H1 (cell line): ENCODE results near the gene ARID3B. TPM values are rescaled to one million over a fixed set of nuclear protein-coding genes. Genes with fewer than 3 reads are reported as not detected.

Source experiments
- CTCF ChIA-PET: fragments of 300-600 bp; sonication (Branson Sonifier 250); formaldehyde crosslinking; loops from one replicate; lab custom pipeline; 2021; ENCODE audit not compliant: partially characterized antibody; lab: Charles Lee
- POLR2A ChIA-PET: fragments of 300-600 bp; sonication (Branson Sonifier 250); formaldehyde crosslinking; loops from one replicate; lab custom pipeline; 2021; ENCODE audit warnings: inconsistent platforms; ENCODE audit not compliant: partially characterized antibody; lab: Charles Lee
- DNase-seq, 2 experiments: peaks; one replicate each; pipeline versions ENCODE4 v3.0.0 to v3.0.0-alpha.2; 2010 to 2022; ENCODE audit warnings: low spot score in 2 of 2, low read depth in 1 of 2, mixed read lengths in 1 of 2
- FAIRE-seq: peaks from 2 replicates; lab custom pipeline; 2011; peaks lifted over from hg19 to GRCh38; lab: Jason Lieb, UNC
- H2AFZ ChIP-seq: 2 replicates; pipeline ENCODE4 v1.8.1; 2012; ENCODE audit warnings: low read length, inconsistent platforms
- H2AK5ac ChIP-seq: 2 replicates; pipeline ENCODE4 v1.6.1; 2013; ENCODE audit warnings: low read depth, low read length
- H2BK120ac ChIP-seq: replicated peaks from 2 replicates; pipeline ENCODE3; 2013; ENCODE audit warnings: low read depth, low read length, inconsistent platforms
- H2BK12ac ChIP-seq: 2 replicates; pipeline ENCODE4 v1.6.1; 2013; ENCODE audit warnings: low read depth, low read length
- H2BK15ac ChIP-seq: 2 replicates; pipeline ENCODE4 v1.6.1; 2013; ENCODE audit warnings: low read length
- H2BK20ac ChIP-seq: 2 replicates; pipeline ENCODE4 v1.6.1; 2013; ENCODE audit warnings: low read length
- H2BK5ac ChIP-seq: 2 replicates; pipeline ENCODE4 v1.6.1; 2013; ENCODE audit warnings: low read depth, low read length
- H3K14ac ChIP-seq: 2 replicates; pipeline ENCODE4 v1.6.1; 2013; ENCODE audit warnings: inconsistent platforms; ENCODE audit not compliant: insufficient read length
- H3K18ac ChIP-seq: 2 replicates; pipeline ENCODE4 v1.6.1; 2013; ENCODE audit warnings: low read length; ENCODE audit errors: extremely low read depth
- H3K23ac ChIP-seq: 2 replicates; pipeline ENCODE4 v1.6.1; 2013; ENCODE audit warnings: inconsistent platforms; ENCODE audit not compliant: insufficient read length
- H3K23me2 ChIP-seq: 2 replicates; pipeline ENCODE4 v1.6.1; 2013; ENCODE audit warnings: low read depth, low read length
- H3K27ac ChIP-seq: 2 replicates; pipeline ENCODE4 v1.6.1; 2011; ENCODE audit warnings: low read depth, low read length, inconsistent platforms
- H3K27me3 ChIP-seq, 4 experiments: replicated peaks in 1 of 4; 1 replicate in 1 of 4; 2 replicates in 3 of 4; pipeline versions ENCODE4 v1.6.1 to v1.8.1; 2011 to 2013; ENCODE audit warnings: low read length in 3 of 4, mild to moderate bottlenecking in 3 of 4, inconsistent platforms in 2 of 4, mixed read lengths in 2 of 4, moderate library complexity in 1 of 4; ENCODE audit not compliant: control insufficient read depth in 3 of 4, insufficient read depth in 3 of 4; ENCODE audit errors: extremely low read depth in 1 of 4
- H3K36me3 ChIP-seq, 4 experiments: 2 replicates each; pipeline versions ENCODE4 v1.6.1 to v1.8.1; 2011 to 2013; ENCODE audit warnings: mild to moderate bottlenecking in 4 of 4, low read length in 3 of 4, moderate library complexity in 2 of 4, control low read depth in 1 of 4, inconsistent platforms in 1 of 4; ENCODE audit not compliant: insufficient read depth in 4 of 4, control insufficient read depth in 2 of 4
- H3K4ac ChIP-seq: replicated peaks from 2 replicates; pipeline ENCODE3; 2013; ENCODE audit warnings: low read length, low read depth, mixed read lengths, inconsistent platforms; ENCODE audit not compliant: insufficient read length
- H3K4me1 ChIP-seq, 4 experiments: replicated peaks in 1 of 4; 1 replicate in 1 of 4; 2 replicates in 3 of 4; pipeline versions ENCODE4 v1.6.1 to v1.8.1; 2011 to 2013; ENCODE audit warnings: low read length in 3 of 4, inconsistent platforms in 2 of 4, mixed read lengths in 1 of 4; ENCODE audit not compliant: insufficient read depth in 4 of 4, control insufficient read depth in 3 of 4
- H3K4me2 ChIP-seq, 2 experiments: 2 replicates each; pipeline versions ENCODE4 v1.6.1 to v1.8.1; 2011 to 2013; ENCODE audit warnings: low read depth in 2 of 2, low read length in 2 of 2, control low read depth in 1 of 2, inconsistent platforms in 1 of 2, mild to moderate bottlenecking in 1 of 2; ENCODE audit not compliant: insufficient read depth in 1 of 2
- H3K4me3 ChIP-seq, 4 experiments: fragments of 200-600, 300-600 bp in 1 of 4; sonication (generic), shearing (Covaris generic), sonication (Bioruptor Twin) in 1 of 4; 2 replicates each; pipeline versions ENCODE4 v1.5.1 to v1.8.1; 2011 to 2016; ENCODE audit warnings: low read length in 4 of 4, low read depth in 3 of 4, control low read depth in 2 of 4, inconsistent platforms in 2 of 4, mild to moderate bottlenecking in 2 of 4, mixed read lengths in 1 of 4, moderate library complexity in 1 of 4; ENCODE audit not compliant: insufficient read depth in 2 of 4; ENCODE audit errors: extremely low read depth in 1 of 4
- H3K56ac ChIP-seq: replicated peaks from 2 replicates; pipeline ENCODE3; 2013; ENCODE audit warnings: low read depth, mild to moderate bottlenecking, mixed read lengths, low read length, inconsistent platforms; ENCODE audit not compliant: insufficient read length
- H3K79me1 ChIP-seq: 2 replicates; pipeline ENCODE4 v1.6.1; 2013; ENCODE audit warnings: low read depth, low read length, control low read depth
- H3K79me2 ChIP-seq, 2 experiments: 2 replicates each; pipeline versions ENCODE4 v1.6.1 to v1.8.1; 2012 to 2013; ENCODE audit warnings: low read length in 2 of 2, mild to moderate bottlenecking in 2 of 2, inconsistent platforms in 1 of 2; ENCODE audit not compliant: insufficient read depth in 2 of 2, control insufficient read depth in 1 of 2
- H3K9ac ChIP-seq, 4 experiments: replicated peaks in 1 of 4; 1 replicate in 1 of 4; 2 replicates in 3 of 4; pipeline versions ENCODE4 v1.6.1 to v1.8.1; 2011 to 2013; ENCODE audit warnings: low read depth in 3 of 4, low read length in 3 of 4, control low read depth in 2 of 4, mild to moderate bottlenecking in 2 of 4, moderate library complexity in 2 of 4, inconsistent platforms in 1 of 4; ENCODE audit errors: extremely low read depth in 1 of 4
- H3K9me3 ChIP-seq, 2 experiments: 2 replicates each; pipeline versions ENCODE4 v1.6.1 to v1.8.1; 2012 to 2013; ENCODE audit warnings: mild to moderate bottlenecking in 2 of 2, moderate library complexity in 2 of 2, control low read depth in 1 of 2, inconsistent platforms in 1 of 2, low read depth in 1 of 2, low read length in 1 of 2, mixed read lengths in 1 of 2; ENCODE audit not compliant: insufficient read depth in 2 of 2
- H4K20me1 ChIP-seq, 2 experiments: replicated peaks in 1 of 2; 2 replicates each; pipeline versions ENCODE3 to v1.8.1; 2011 to 2013; ENCODE audit warnings: inconsistent platforms in 2 of 2, low read length in 2 of 2, mild to moderate bottlenecking in 1 of 2; ENCODE audit not compliant: insufficient read depth in 2 of 2, control insufficient read depth in 1 of 2
- H4K5ac ChIP-seq: 2 replicates; pipeline ENCODE4 v1.6.1; 2013; ENCODE audit warnings: low read length, low read depth, mixed read lengths, inconsistent platforms; ENCODE audit not compliant: insufficient read length
- H4K8ac ChIP-seq: 2 replicates; pipeline ENCODE4 v1.8.0; 2013; ENCODE audit warnings: mild to moderate bottlenecking, moderate library complexity, low read length, inconsistent platforms; ENCODE audit not compliant: insufficient read depth; ENCODE audit errors: extremely low read depth
- H4K91ac ChIP-seq: replicated peaks from 2 replicates; pipeline ENCODE3; 2013; ENCODE audit warnings: low read length, mixed read lengths, inconsistent platforms; ENCODE audit not compliant: insufficient read length
- ASH2L ChIP-seq: fragments of 200-600, 300-600 bp; sonication (generic); IDR thresholded peaks from one replicate; pipeline ENCODE4 v1.7.1; 2017; ENCODE audit warnings: low read length
- BCL11A ChIP-seq, 2 experiments: IDR thresholded peaks; one replicate each; pipeline ENCODE4 v1.6.1; 2011; ENCODE audit warnings: low read depth in 2 of 2, low read length in 2 of 2, mild to moderate bottlenecking in 2 of 2
- CBX5 ChIP-seq: fragments of 300-800, 300-1000 bp; sonication (generic); IDR thresholded peaks from 2 replicates; pipeline ENCODE4 v1.7.1; 2016; ENCODE audit warnings: antibody characterized with exemption, low read length, low read depth
- CHD2 ChIP-seq: IDR thresholded peaks from 2 replicates; pipeline ENCODE4 v1.6.1; 2012; ENCODE audit warnings: low read length, improper control_type of control experiment
- GABPA ChIP-seq: IDR thresholded peaks from 2 replicates; pipeline ENCODE4 v1.6.1; 2011; ENCODE audit warnings: mild to moderate bottlenecking, low read length, moderate library complexity, borderline replicate concordance; ENCODE audit not compliant: insufficient read depth
- JUND ChIP-seq: IDR thresholded peaks from 2 replicates; pipeline ENCODE4 v1.6.1; 2011; ENCODE audit warnings: mild to moderate bottlenecking, improper control_type of control experiment, low read length
- NRF1 ChIP-seq: IDR thresholded peaks from 2 replicates; pipeline ENCODE4 v1.6.1; 2011; ENCODE audit warnings: mild to moderate bottlenecking, low read depth, low read length, improper control_type of control experiment
- POLR2A ChIP-seq, 2 experiments: IDR thresholded peaks; 1 replicate in 1 of 2; 2 replicates in 1 of 2; pipeline ENCODE4 v1.6.1; 2011; ENCODE audit warnings: low read depth in 2 of 2, low read length in 2 of 2, mild to moderate bottlenecking in 2 of 2; ENCODE audit errors: control extremely low read depth in 1 of 2
- RAD21 ChIP-seq, 2 experiments: IDR thresholded peaks in 1 of 2; conservative IDR thresholded peaks in 1 of 2; 2 replicates each; pipeline ENCODE4 v1.6.1; 2011; ENCODE audit warnings: low read depth in 2 of 2, low read length in 2 of 2, improper control_type of control experiment in 1 of 2, inconsistent platforms in 1 of 2, mild to moderate bottlenecking in 1 of 2, moderate library complexity in 1 of 2
- SP2 ChIP-seq: IDR thresholded peaks from 2 replicates; pipeline ENCODE4 v1.6.1; 2012; ENCODE audit warnings: mild to moderate bottlenecking, low read length, inconsistent platforms
- TAF1 ChIP-seq: IDR thresholded peaks from 2 replicates; pipeline ENCODE4 v1.6.1; 2011; ENCODE audit warnings: mild to moderate bottlenecking, low read depth, low read length
- TAF7 ChIP-seq: optimal IDR thresholded peaks from 2 replicates; pipeline ENCODE3; 2011; ENCODE audit warnings: low read depth, mild to moderate bottlenecking, inconsistent platforms, low read length, moderate library complexity, borderline replicate concordance
- TBP ChIP-seq: IDR thresholded peaks from 2 replicates; pipeline ENCODE4 v1.6.1; 2011; ENCODE audit warnings: low read depth, low read length, improper control_type of control experiment
- TCF12 ChIP-seq: IDR thresholded peaks from 2 replicates; pipeline ENCODE4 v1.6.1; 2011; ENCODE audit warnings: low read depth, mild to moderate bottlenecking, low read length
- ZNF274 ChIP-seq: IDR thresholded peaks from 2 replicates; pipeline ENCODE4 v1.7.0; 2012; ENCODE audit warnings: low read length, borderline replicate concordance; ENCODE audit errors: extremely low read depth
- WGBS, 2 experiments: shearing (Covaris generic) in 1 of 2; methylation state at CpG; one replicate each; pipeline versions ENCODE4 v1.1.6 to v1.1.7; 2013 to 2015; ENCODE audit warnings: low lambda C conversion rate in 2 of 2, mixed read lengths in 2 of 2, inconsistent platforms in 1 of 2, low coverage in 1 of 2, missing lambda C conversion rate in 1 of 2; ENCODE audit not compliant: insufficient replicate concordance in 2 of 2, insufficient coverage in 1 of 2, insufficient read length in 1 of 2; ENCODE audit errors: extremely low coverage in 1 of 2, missing lambda C conversion rate in 1 of 2; 5-methylcytosine and 5-hydroxymethylcytosine counted together
- polyA plus RNA-seq, 7 experiments: library from polyadenylated mRNA; depleted of rRNA in 3 of 7; stranded (reverse) in 5 of 7; unstranded in 2 of 7; fragments of >200 nt in 5 of 7; fragments of 200-250 nt in 2 of 7; gene quantifications; 1 replicate in 5 of 7; 2 replicates in 1 of 7; 4 replicates in 1 of 7; pipeline versions ENCODE4 v1.2.1 to v1.2.3, GENCODE V29; 2011 to 2013; ENCODE audit warnings: missing spikeins in 2 of 7, mixed read lengths in 2 of 7
- total RNA-seq: library from RNA; stranded (reverse); fragmentation: NEBNext Ultra II Directional; extraction: Animal tissue kit (Norgen Biotek cat#: 25700); gene quantifications from 2 replicates; pipeline ENCODE4 v1.2.1, GENCODE V29; 2021

ARID3B gene
- total and polyA plus RNA-seq, 2 of the 8 experiments (the other 6 are each of a cell fraction or from before 2014, with no cell fraction given): 81.0 to 115 TPM

- CTCF ChIA-PET: interaction anchor here (0.7 kb wide), 1 partner anchor 85 kb away, joined by 3 read pairs; no protein-coding TSS in a partner anchor
- POLR2A ChIA-PET: no interaction called here
- H3K36me3 ChIP-seq: no peaks in the 10 kb centered on the region
- H3K79me2 ChIP-seq: no peaks in the 10 kb centered on the region
- no peak overlapping the region for H3K18ac ChIP-seq
- no peak overlapping the region for H3K4me3 ChIP-seq
- H3K9ac ChIP-seq: no peak overlapping the region
- no peak overlapping the region for H3K4ac ChIP-seq
- no peak overlapping the region for H3K23ac ChIP-seq
- WGBS, 2 experiments: 95% methylated on average over 4 of the region's 4 CpGs; no CpG with 5 or more reads in 1 of the 2 experiments
- H3K9me3 ChIP-seq: no peaks in the 10 kb centered on the region
- FAIRE-seq (no peak), DNase-seq (no peak)
- TF ChIP-seq ZNF274: no peak
- TF ChIP-seq TCF12: no peak
- TF ChIP-seq TAF7: no peak
- no peak for TF ChIP-seq BCL11A (IDR thresholded peaks at IDR 0.05; ENCODE audit: low read depth in 2 of 2, low read length in 2 of 2)
- no peak for TF ChIP-seq CBX5
- TF ChIP-seq GABPA: no peak
- no peak for TF ChIP-seq CHD2
- no peak for TF ChIP-seq JUND
- TF ChIP-seq TBP: no peak
- TF ChIP-seq POLR2A (IDR thresholded peaks at IDR 0.05; ENCODE audit: control extremely low read depth in 1 of 2, low read depth in 2 of 2, low read length in 2 of 2): no peak
- no peak for TF ChIP-seq NRF1
- TF ChIP-seq SP2: no peak
- TF ChIP-seq TAF1: no peak
- TF ChIP-seq RAD21 (IDR thresholded peaks at IDR 0.05 in 1 of 2, conservative IDR thresholded peaks at IDR 0.05 in 1 of 2; ENCODE audit: low read depth in 2 of 2, low read length in 2 of 2): no peak
- no peak for TF ChIP-seq ASH2L
- H3K4me1 ChIP-seq: no peaks in the 10 kb centered on the region
- H2BK20ac ChIP-seq: no peak overlapping the region
- no peak overlapping the region for H2BK120ac ChIP-seq
- no peak overlapping the region for H2BK12ac ChIP-seq
- H3K14ac ChIP-seq: no peak overlapping the region
- H3K79me1 ChIP-seq: no peaks in the 10 kb centered on the region
- H3K23me2 ChIP-seq: no peaks in the 10 kb centered on the region
- no peak overlapping the region for H3K27ac ChIP-seq
- no peak overlapping the region for H2BK5ac ChIP-seq
- no peak overlapping the region for H4K5ac ChIP-seq
- H4K20me1 ChIP-seq: no peaks in the 10 kb centered on the region
- H4K91ac ChIP-seq: no peak overlapping the region
- no peak overlapping the region for H4K8ac ChIP-seq
- no peak overlapping the region for H2AK5ac ChIP-seq
- H3K4me2 ChIP-seq: no peak overlapping the region
- H2AFZ ChIP-seq: no peak overlapping the region
- no peaks in the 10 kb centered on the region for H3K27me3 ChIP-seq
- no peak overlapping the region for H3K56ac ChIP-seq
- no peak overlapping the region for H2BK15ac ChIP-seq
Measured at GRCh38 chr15:74504836-74505235, 36.2 kb upstream of the ARID3B start.
